Lower leg skin (tissue), 4 donors: ENCODE results near the gene CEMP1. TPM values are rescaled to one million over a fixed set of nuclear protein-coding genes. Genes with fewer than 3 reads are reported as not detected.
"Not testable (repeated sequence)": the region's sequence is repeated elsewhere in the genome, so short reads cannot be mapped to it uniquely, and the experiment has no call there.

Experiments used
- DNase-seq, 2 donors: peaks; one replicate each; pipeline ENCODE4 v3.0.0-alpha.2; 2019; ENCODE audit warnings: low spot score in 2 of 2
- H3K4me3 ChIP-seq: fragments of 200-600 bp; sonication (generic); 2 replicates; pipeline ENCODE4 v1.5.1; 2017; ENCODE audit warnings: mild to moderate bottlenecking, low read depth; ENCODE audit not compliant: poor library complexity, severe bottlenecking
- CTCF ChIP-seq, 3 donors: fragments of 450-650 bp; IDR thresholded peaks; one replicate each; pipeline ENCODE4 v1.5.1; 2016; ENCODE audit warnings: antibody characterized with exemption in 3 of 3, mild to moderate bottlenecking in 3 of 3, moderate library complexity in 2 of 3
- POLR2A ChIP-seq, 2 donors: fragments of 450-650 bp; IDR thresholded peaks; one replicate each; pipeline ENCODE4 v1.6.1; 2016 to 2017; ENCODE audit warnings: antibody characterized with exemption in 2 of 2, mild to moderate bottlenecking in 1 of 2, moderate library complexity in 1 of 2
- WGBS, 2 donors: methylation state at CpG; one replicate each; pipeline ENCODE4 v1.1.5; 2018; 5-methylcytosine and 5-hydroxymethylcytosine counted together
- intact Hi-C: fragments of 100-400 bp; cut with DNase I; formaldehyde crosslinking; loops from one replicate; pipeline ENCODE4 v1.15.0; 2023; ENCODE audit warnings: low total_unique reads
- total RNA-seq, 4 donors: library from RNA; depleted of rRNA; stranded (reverse); fragments of >200 nt; gene quantifications; one replicate each; pipeline ENCODE4 v1.1.0, GENCODE V29; 2016

The CEMP1 gene
- 1 to 10 TPM in 2 of 4 donors, under 1 TPM in 2; 0.17 to 5.9 (median 0.83) TPM for total RNA-seq

GRCh38 chr16:2531371-2531695 lies at the start of gene CEMP1:
TSS of gene CEMP1 (minus strand) at chr16:2531408. CDS start at chr16:2531073, 335 bp downstream.
- TF ChIP-seq POLR2A (IDR thresholded peaks at IDR 0.05), result no peak
- no peak for TF ChIP-seq CTCF (IDR thresholded peaks at IDR 0.05)
- DNase-seq, result peak in 1 of 2 donors; percentile 32
- peak within 1 kb of the TSS; percentile 61 for H3K4me3 ChIP-seq
- 13% methylated on average over 11 of the region's 11 CpGs for WGBS, 2 donors
- intact Hi-C loops, result no loop called here

- DNase-seq, intact Hi-C loops, H3K4me3 ChIP-seq: not testable (repeated sequence)
- no CpG with 5 or more reads among the region's 21 CpGs for WGBS, 2 donors
Measured at GRCh38 chr16:2580818-2581217, 49.6 kb upstream of the CEMP1 start.

GRCh38 chr16:2580143-2580542 lies 48.9 kb upstream of the CEMP1 start:
- intact Hi-C loops, H3K4me3 ChIP-seq: not testable (repeated sequence)
- DNase-seq, result peak in 1 of 2 donors; percentile 84
- WGBS, 2 donors, result no CpG with 5 or more reads among the region's 11 CpGs

DNA sequence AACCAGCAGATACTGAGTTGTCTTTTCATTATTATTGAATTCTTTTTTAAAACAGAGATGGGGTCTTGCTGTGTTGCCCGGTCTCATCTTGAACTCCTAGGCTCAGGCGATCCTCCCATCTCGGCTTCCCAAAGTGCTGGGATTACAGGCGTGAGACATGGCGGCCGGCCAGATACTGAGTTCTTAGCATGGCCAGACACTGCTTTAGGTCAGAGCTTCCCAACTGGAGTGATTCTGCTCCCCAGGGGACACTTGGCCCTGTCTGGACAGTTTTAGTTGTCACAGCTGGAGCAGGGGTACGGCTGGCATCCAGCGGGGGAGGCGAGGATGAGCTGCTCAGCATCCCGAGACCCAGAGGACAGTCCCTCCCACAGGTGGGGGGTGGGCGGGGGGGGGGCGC lies 47.7 kb upstream of the CEMP1 start:
- no CpG with 5 or more reads among the region's 12 CpGs for WGBS, 2 donors
- intact Hi-C loops, DNase-seq: not testable (repeated sequence)

DNA sequence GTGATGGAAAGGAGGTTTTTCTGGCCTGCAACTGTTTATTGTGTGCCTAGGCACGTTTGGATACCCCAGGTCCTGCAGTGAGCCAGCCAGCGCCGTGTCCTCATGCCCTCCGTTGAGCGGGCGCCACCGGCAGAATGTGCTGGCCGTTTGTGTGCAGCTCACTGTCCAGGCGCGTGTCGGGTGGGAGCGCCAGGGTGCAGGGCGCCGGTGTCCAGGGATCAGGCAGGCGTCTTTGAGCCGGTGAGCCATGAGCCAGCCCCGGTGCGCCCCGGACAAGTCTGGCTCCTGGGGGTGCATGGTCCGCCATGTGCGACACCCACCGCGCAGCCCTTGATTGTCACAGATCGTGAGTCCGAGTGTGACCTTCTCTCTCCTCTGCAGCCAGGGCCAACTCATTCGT lies 45.8 kb upstream of the CEMP1 start:
- 66 to 88% methylated on average over 2 to 4 of the region's 26 CpGs for WGBS, 2 donors

More for the DNA sequence above, 47.7 kb upstream of the CEMP1 start:
- not testable (repeated sequence) for H3K4me3 ChIP-seq

DNA sequence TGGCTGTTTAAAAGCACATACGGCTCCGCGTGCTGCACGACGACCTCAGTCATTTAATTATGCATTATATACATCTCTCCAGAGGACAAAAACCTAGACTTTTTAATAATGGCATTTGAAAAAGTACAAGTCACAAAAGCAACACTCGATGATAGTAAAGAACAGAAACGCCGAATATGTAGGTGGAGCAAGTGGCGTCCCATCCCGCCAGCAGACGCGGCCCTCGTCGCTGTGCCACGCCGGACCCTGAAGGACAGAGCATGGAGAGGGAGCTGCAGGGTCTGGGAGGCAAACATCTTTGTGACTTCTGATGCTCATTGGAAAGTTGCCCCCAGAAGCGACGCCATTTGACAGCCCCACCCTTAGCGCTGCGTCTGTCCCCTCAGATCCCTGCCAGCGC lies 44.6 kb upstream of the CEMP1 start:
- DNase-seq, intact Hi-C loops, H3K4me3 ChIP-seq: not testable (repeated sequence)
- WGBS, 2 donors, result 100% methylated on average over 3 of the region's 21 CpGs; no CpG with 5 or more reads in 1 of the 2 donors

More for the DNA sequence above, 45.8 kb upstream of the CEMP1 start:
- intact Hi-C loops, H3K4me3 ChIP-seq, DNase-seq: not testable (repeated sequence)

DNA sequence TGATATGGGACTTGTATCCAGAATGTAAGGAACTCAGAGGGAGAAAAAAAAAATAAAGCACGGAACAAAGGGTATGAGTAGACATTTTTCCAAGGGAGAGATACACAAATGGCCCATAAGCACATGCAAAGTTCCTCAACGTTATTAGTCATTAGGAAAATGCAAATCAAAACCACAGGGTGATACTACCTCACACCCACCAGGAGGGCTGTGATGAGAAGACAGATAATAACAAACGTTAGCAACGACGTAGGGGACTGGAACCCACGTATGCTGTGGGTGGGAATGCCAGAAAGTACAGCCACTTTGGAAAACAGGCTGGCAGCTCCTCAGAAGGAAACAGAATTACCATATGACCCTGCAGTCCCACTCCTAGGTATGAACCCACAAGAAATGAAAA lies 41.5 kb upstream of the CEMP1 start:
- H3K4me3 ChIP-seq, DNase-seq, intact Hi-C loops: not testable (repeated sequence)
- no CpG with 5 or more reads among the region's 6 CpGs for WGBS, 2 donors

DNA sequence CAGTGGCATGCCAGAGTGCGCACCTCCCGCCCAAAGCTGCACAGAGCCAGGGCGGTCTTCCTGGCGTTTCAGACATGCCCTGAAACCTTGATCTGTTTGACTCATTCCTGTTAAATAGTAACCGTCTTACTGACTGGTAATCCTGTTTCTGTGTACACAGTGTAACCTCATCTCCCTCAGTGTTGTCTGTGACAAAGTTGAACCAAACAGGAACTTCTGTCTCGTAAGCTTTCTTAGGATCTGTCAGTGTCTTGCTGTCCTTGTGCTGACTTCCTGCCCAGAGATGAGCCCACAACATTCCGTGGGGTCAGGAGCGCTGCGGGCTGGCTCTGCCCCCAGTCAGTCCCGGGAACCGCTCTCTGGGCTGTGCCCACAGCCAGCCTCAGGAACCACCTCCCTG lies 37.4 kb upstream of the CEMP1 start:
- H3K4me3 ChIP-seq, intact Hi-C loops, DNase-seq: not testable (repeated sequence)
- WGBS, 2 donors, result no CpG with 5 or more reads among the region's 11 CpGs

GRCh38 chr16:2567506-2567905 lies 36.3 kb upstream of the CEMP1 start:
- DNase-seq, intact Hi-C loops, H3K4me3 ChIP-seq: not testable (repeated sequence)
- WGBS, 2 donors, result no CpG with 5 or more reads among the region's 6 CpGs

DNA sequence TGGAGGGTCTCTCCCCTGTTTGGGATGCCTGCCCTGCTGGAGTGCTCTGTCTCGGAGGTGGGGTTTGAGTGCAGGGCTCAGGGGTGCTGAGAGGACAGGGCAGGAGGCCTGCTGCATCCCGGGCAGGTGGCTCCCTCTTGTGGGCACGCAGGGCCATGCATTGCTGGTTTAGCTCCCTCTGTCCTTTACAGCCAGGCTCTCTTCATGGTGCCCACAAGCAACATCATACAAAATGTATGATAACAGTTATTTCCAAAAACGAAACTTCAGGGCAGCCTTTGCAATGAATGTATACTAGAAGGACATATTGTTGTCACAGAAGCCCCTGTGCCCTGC lies 29.6 kb upstream of the CEMP1 start:
- WGBS, 2 donors, result 0% methylated on average over 1 of the region's 4 CpGs; no CpG with 5 or more reads in 1 of the 2 donors
- peak; percentile 56 to 92 for DNase-seq
- intact Hi-C loops, H3K4me3 ChIP-seq: not testable (repeated sequence)

GRCh38 chr16:2560131-2560797 lies 29.1 kb upstream of the CEMP1 start:
- WGBS, 2 donors, result 71% methylated on average over 8 of the region's 17 CpGs
- intact Hi-C loops, DNase-seq, H3K4me3 ChIP-seq: not testable (repeated sequence)

- H3K4me3 ChIP-seq, intact Hi-C loops: not testable (repeated sequence)
- peak in 1 of 2 donors; percentile 64 for DNase-seq
- WGBS, 2 donors, result no CpG with 5 or more reads among the region's 15 CpGs
Measured at GRCh38 chr16:2557150-2557549, 25.9 kb upstream of the CEMP1 start.

- no CpG with 5 or more reads among the region's 13 CpGs for WGBS, 2 donors
Measured at GRCh38 chr16:2554709-2555425, 23.7 kb upstream of the CEMP1 start.

GRCh38 chr16:2551420-2551889 lies 20.2 kb upstream of the CEMP1 start:
- 47 to 63% methylated on average over 12 to 17 of the region's 17 CpGs for WGBS, 2 donors
- intact Hi-C loops, H3K4me3 ChIP-seq: not testable (repeated sequence)
- peak in 1 of 2 donors; percentile 2 for DNase-seq

More at GRCh38 chr16:2554709-2555425, 23.7 kb upstream of the CEMP1 start:
- intact Hi-C loops, H3K4me3 ChIP-seq, DNase-seq: not testable (repeated sequence)
